ENCODE data around the gene CLN3.
"Not testable (repeated sequence)": the region's sequence is repeated elsewhere in the genome, so short reads cannot be mapped to it uniquely, and the experiment has no call there.

CLN3 gene

GRCh38 chr16:28494121-28494851, 2.4 kb upstream of the CLN3 start, which contains the start of gene APOBR:
APOBR (plus strand) TSS chr16:28494643; CDS start chr16:28494682, 39 bp downstream.
- DNase-seq, result no peak

GRCh38 chr16:28492511-28492910, 637 bp upstream of the CLN3 start:
- no peak for DNase-seq

- no peak for DNase-seq
Measured at GRCh38 chr16:28491230-28491969, 474 bp downstream of the CLN3 start.

GRCh38 chr16:28486266-28486665, 5.6 kb downstream of the CLN3 start:
- no peak for DNase-seq

- DNase-seq, result not testable (repeated sequence)
Measured at GRCh38 chr16:28483361-28483760, 8.5 kb downstream of the CLN3 start.

GRCh38 chr16:28482026-28482425, 9.8 kb downstream of the CLN3 start:
- no peak for DNase-seq

- DNase-seq, result no peak
Measured at GRCh38 chr16:28478506-28479180, 13.2 kb downstream of the CLN3 start.

GRCh38 chr16:28477311-28477920, 14.5 kb downstream of the CLN3 start:
- DNase-seq, result no peak

GRCh38 chr16:28475221-28475620, 16.7 kb downstream of the CLN3 start:
- no peak for DNase-seq

- no peak for DNase-seq
Measured at GRCh38 chr16:28473714-28474265, 18.1 kb downstream of the CLN3 start.

- DNase-seq, result not testable (repeated sequence)
Measured at GRCh38 chr16:28447081-28447480, 44.8 kb downstream of the CLN3 start.

GRCh38 chr16:28446388-28446787, 45.5 kb downstream of the CLN3 start:
- DNase-seq, result not testable (repeated sequence)

GRCh38 chr16:28443943-28444342, 47.9 kb downstream of the CLN3 start:
- DNase-seq, result not testable (repeated sequence)

- not testable (repeated sequence) for DNase-seq
Measured at GRCh38 chr16:28438899-28439298, 53.0 kb downstream of the CLN3 start.

GRCh38 chr16:28435340-28435739, 56.5 kb downstream of the CLN3 start:
- DNase-seq, result not testable (repeated sequence)
